ENCODE data around the gene GSTM4. TPM values are rescaled to one million over a fixed set of nuclear protein-coding genes. Genes with fewer than 3 reads are reported as not detected.
"Not testable (repeated sequence)": the region's sequence is repeated elsewhere in the genome, so short reads cannot be mapped to it uniquely, and the experiment has no call there.

Gene GSTM4
- total RNA-seq, 1 donor from 2014 or later, result 7.8 TPM

DNA sequence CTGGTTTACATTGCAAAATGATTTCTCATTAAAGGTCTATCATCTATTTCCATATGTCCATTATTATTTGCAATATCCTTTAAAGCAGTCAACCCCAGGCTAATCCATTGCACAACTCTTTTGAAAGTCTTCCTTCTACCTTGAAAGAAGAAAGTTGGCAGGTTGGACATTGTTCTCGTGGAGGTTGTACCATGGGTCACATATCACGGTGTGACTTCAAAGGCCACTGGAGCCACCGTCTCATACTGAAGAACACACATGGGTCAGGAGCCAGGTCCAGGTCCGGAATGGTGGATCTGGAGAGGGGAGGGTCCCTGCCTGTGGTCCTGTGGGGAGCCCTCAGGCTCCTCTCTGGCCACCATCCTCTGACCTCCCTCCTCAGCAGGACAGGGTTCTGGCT is 30.0 kb downstream of the GSTM4 start:
- H3K9me3 Mint-ChIP-seq (ENCODE audit: unreplicated experiment); H3K27me3 Mint-ChIP-seq (ENCODE audit: unreplicated experiment); H3K27ac Mint-ChIP-seq (ENCODE audit: unreplicated experiment); DNase-seq (ENCODE audit: low spot score); H3K4me1 Mint-ChIP-seq (ENCODE audit: unreplicated experiment); H3K36me3 Mint-ChIP-seq (ENCODE audit: low read depth, unreplicated experiment); H3K4me3 Mint-ChIP-seq (ENCODE audit: unreplicated experiment): not testable (repeated sequence)

DNA sequence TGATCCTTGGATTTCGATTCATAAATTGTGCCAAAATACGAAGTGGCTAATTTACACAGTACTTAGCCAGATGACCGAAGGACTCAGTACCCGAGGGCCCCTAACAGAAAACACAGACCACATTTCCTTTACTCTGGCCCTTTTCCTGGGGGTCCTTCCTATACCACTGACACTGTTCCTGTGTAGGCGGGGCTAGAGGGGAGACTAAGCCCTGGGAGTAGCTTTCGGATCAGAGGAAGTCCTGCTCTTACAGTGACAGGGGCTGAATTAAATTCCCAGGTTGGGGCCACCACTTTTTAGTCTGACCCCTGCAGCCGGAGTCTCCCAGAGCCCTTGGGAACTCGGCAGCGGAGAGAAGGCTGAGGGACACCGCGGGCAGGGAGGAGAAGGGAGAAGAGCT is 31.2 kb downstream of the GSTM4 start:
- not testable (repeated sequence) for H3K27me3 Mint-ChIP-seq (ENCODE audit: unreplicated experiment); H3K27ac Mint-ChIP-seq (ENCODE audit: unreplicated experiment); H3K4me1 Mint-ChIP-seq (ENCODE audit: unreplicated experiment); DNase-seq (ENCODE audit: low spot score); H3K9me3 Mint-ChIP-seq (ENCODE audit: unreplicated experiment); H3K36me3 Mint-ChIP-seq (ENCODE audit: low read depth, unreplicated experiment); H3K4me3 Mint-ChIP-seq (ENCODE audit: unreplicated experiment)

DNA sequence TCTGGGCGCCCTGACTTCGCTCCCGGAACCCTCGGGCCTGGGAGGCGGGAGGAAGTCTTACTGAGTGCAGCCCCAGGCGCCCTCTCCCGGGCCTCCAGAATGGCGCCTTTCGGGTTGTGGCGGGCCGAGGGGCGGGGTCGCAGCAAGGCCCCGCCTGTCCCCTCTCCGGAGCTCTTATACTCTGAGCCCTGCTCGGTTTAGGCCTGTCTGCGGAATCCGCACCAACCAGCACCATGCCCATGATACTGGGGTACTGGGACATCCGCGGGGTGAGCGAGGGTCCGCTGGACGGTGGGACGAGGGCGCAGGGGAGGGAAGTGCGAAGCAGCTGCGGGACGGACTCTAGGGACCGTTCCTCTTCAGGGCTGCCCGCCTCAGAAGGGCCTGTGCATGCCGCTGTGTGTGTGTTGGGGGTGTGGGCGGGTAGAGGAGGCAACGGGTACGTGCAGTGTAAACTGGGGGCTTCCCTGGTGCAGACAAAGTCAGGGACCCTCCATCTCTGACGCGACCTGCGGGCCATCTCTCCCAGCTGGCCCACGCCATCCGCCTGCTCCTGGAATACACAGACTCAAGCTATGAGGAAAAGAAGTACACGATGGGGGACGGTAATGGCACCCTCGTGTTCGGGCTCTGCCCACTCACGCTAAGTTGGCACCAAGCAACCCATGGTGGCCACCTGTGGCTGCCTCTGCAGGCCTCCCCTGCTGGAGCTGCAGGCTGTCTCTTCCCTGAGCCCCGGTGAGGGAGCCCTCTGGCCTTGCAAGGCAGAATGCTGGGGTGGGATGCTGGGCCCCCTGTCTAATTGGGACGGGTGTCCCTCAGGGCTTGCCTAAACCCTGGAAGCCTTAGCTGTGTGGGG is 32.0 kb downstream of the GSTM4 start, which contains the start of gene GSTM1:
TSS of gene GSTM1 (plus strand) at position 177 of the 859 bp plus-strand sequence. CDS start at position 234, 57 bp downstream.
- Mint-ChIP-seq H3K36me3 (ENCODE audit: low read depth, unreplicated experiment) (no peaks in the 10 kb centered on the region), H3K4me1 (ENCODE audit: unreplicated experiment) (no peaks in the 10 kb centered on the region), H3K4me3 (ENCODE audit: unreplicated experiment) (no peak within 1 kb of the TSS), H3K9me3 (ENCODE audit: unreplicated experiment) (no peaks in the 10 kb centered on the region), H3K27me3 (ENCODE audit: unreplicated experiment) (no peaks in the 10 kb centered on the region), H3K27ac (ENCODE audit: unreplicated experiment) (no peak within 1 kb of the TSS)
- DNase-seq (ENCODE audit: low spot score), result no peak
- TF ChIP-seq, protein P1, sequence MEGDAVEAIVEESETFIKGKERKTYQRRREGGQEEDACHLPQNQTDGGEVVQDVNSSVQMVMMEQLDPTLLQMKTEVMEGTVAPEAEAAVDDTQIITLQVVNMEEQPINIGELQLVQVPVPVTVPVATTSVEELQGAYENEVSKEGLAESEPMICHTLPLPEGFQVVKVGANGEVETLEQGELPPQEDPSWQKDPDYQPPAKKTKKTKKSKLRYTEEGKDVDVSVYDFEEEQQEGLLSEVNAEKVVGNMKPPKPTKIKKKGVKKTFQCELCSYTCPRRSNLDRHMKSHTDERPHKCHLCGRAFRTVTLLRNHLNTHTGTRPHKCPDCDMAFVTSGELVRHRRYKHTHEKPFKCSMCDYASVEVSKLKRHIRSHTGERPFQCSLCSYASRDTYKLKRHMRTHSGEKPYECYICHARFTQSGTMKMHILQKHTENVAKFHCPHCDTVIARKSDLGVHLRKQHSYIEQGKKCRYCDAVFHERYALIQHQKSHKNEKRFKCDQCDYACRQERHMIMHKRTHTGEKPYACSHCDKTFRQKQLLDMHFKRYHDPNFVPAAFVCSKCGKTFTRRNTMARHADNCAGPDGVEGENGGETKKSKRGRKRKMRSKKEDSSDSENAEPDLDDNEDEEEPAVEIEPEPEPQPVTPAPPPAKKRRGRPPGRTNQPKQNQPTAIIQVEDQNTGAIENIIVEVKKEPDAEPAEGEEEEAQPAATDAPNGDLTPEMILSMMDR (IDR thresholded peaks at IDR 0.05; ENCODE audit: unreplicated experiment), result no peak

DNA sequence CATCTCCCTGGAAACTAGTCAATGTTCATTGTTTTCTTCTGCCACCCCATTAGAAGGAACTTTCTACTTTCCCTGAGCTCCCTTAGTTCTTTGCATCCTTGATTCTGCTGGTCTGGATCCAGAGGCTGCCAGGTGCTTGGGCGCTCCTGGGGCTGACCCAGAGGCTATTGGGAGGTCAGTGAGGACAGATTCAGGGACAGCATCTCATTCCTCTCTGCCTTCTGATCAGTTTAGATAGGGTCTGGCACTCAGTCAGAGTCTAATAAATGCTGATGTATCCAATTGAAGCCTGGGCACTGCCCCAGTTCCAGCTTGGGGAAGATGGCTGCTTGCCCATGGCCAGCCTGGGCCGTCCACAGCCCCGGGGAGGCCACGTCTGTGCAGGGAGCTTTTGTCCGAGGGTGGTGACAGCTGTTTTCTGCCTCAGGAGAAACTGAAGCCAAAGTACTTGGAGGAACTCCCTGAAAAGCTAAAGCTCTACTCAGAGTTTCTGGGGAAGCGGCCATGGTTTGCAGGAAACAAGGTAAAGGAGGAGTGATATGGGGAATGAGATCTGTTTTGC is 34.0 kb downstream of the GSTM4 start:
- Mint-ChIP-seq H3K9me3 (ENCODE audit: unreplicated experiment) (no peaks in the 10 kb centered on the region), H3K27ac (ENCODE audit: unreplicated experiment) (no peak overlapping the region), H3K36me3 (ENCODE audit: low read depth, unreplicated experiment) (no peaks in the 10 kb centered on the region), H3K4me3 (ENCODE audit: unreplicated experiment) (no peak overlapping the region), H3K4me1 (ENCODE audit: unreplicated experiment) (no peaks in the 10 kb centered on the region), H3K27me3 (ENCODE audit: unreplicated experiment) (no peaks in the 10 kb centered on the region)
- no peak for DNase-seq (ENCODE audit: low spot score)
- TF ChIP-seq, protein P1 (IDR thresholded peaks at IDR 0.05; ENCODE audit: unreplicated experiment), result no peak

DNA sequence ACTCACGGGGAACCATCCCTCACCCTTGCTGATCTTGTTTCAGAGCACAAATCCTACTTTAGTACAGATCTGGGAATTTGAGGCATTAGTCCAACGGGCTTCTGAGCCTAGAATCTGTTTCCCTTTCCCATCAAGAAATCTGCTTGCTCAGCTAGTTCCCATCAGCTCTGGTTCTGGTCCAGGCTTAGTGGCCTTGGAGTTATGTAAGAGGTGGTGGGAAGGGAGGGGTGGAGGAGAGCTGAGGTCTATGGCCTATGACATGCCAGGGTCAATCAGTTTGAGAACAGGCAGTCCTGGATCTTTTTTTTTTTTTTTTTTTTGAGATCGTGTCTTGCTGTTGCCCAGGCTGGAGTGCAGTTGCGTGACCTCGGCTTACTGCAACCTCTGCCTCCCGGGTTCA is 35.9 kb downstream of the GSTM4 start:
- no peak overlapping the region for H3K4me3 Mint-ChIP-seq (ENCODE audit: unreplicated experiment)
- H3K4me1 Mint-ChIP-seq (ENCODE audit: unreplicated experiment), result no peaks in the 10 kb centered on the region

DNA sequence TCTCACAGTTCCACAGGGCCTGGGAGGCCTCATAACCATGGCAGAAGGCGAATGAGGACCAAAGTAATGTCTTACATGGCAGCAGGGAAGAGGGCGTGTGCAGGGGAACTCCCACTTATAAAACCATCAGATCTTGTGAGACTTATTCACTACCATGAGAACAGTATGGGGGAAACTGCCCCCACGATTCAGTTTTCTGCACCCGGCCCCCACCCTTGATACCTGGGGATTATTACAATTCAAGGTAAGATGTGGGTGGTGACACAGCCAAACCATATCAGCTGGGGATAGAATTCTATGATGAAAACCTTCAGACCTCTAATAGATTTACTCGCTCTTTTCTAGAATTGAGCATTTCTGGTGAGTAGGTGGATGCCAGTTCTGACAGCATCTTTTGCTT is 38.5 kb downstream of the GSTM4 start:
- not testable (repeated sequence) for DNase-seq (ENCODE audit: low spot score); H3K9me3 Mint-ChIP-seq (ENCODE audit: unreplicated experiment); H3K36me3 Mint-ChIP-seq (ENCODE audit: low read depth, unreplicated experiment); H3K27ac Mint-ChIP-seq (ENCODE audit: unreplicated experiment); H3K4me1 Mint-ChIP-seq (ENCODE audit: unreplicated experiment); H3K4me3 Mint-ChIP-seq (ENCODE audit: unreplicated experiment); H3K27me3 Mint-ChIP-seq (ENCODE audit: unreplicated experiment)

More for the DNA sequence above, 35.9 kb downstream of the GSTM4 start:
- H3K36me3 Mint-ChIP-seq (ENCODE audit: low read depth, unreplicated experiment), result no peaks in the 10 kb centered on the region
- H3K27me3 Mint-ChIP-seq (ENCODE audit: unreplicated experiment), result no peaks in the 10 kb centered on the region
- TF ChIP-seq, protein P1 (IDR thresholded peaks at IDR 0.05; ENCODE audit: unreplicated experiment), result no peak
- no peaks in the 10 kb centered on the region for H3K9me3 Mint-ChIP-seq (ENCODE audit: unreplicated experiment)
- no peak overlapping the region for H3K27ac Mint-ChIP-seq (ENCODE audit: unreplicated experiment)
- no peak for DNase-seq (ENCODE audit: low spot score)

DNA sequence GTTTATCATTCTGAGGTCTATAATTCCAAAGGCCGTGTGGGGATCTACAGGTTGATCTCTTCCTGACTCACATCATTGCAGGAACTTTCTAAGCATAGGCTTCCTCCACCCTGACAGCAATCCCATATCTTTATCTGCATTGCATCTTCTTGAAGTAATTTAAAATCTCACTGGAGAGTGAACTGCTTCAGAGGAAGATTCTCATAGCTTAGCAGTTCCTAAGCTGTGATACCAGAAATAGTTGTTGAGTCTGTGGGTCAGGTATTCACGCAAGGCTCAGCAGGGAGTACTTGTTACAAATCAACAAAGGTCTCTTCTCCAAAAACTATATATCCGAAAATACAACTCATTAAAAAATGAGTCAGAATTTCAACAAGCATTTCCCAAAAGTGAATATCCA is 39.2 kb downstream of the GSTM4 start:
- DNase-seq (ENCODE audit: low spot score); H3K36me3 Mint-ChIP-seq (ENCODE audit: low read depth, unreplicated experiment); H3K27me3 Mint-ChIP-seq (ENCODE audit: unreplicated experiment); H3K9me3 Mint-ChIP-seq (ENCODE audit: unreplicated experiment); H3K27ac Mint-ChIP-seq (ENCODE audit: unreplicated experiment); H3K4me1 Mint-ChIP-seq (ENCODE audit: unreplicated experiment); H3K4me3 Mint-ChIP-seq (ENCODE audit: unreplicated experiment): not testable (repeated sequence)

Data from endothelial cell (in vitro differentiated cells).